Activated T-helper 17 cell treated with anti-CD3 and anti-CD28 coated beads, Interleukin-2, amount 50 U/mL, for 72 hours (primary cell): ENCODE measurements around the gene PPP4R2. TPM values are rescaled to one million over a fixed set of nuclear protein-coding genes. Genes with fewer than 3 reads are reported as not detected.

Experiments
- ATAC-seq: fragments of 150-1000 bp; cut with Tn5 transposase; replicated peaks from 2 replicates; pipeline ENCODE4 v1.10.0; 2021; ENCODE audit warnings: mild to moderate bottlenecking, moderate library complexity
- H3K27ac Mint-ChIP-seq: one replicate; pipeline ENCODE4 v1.8.0; 2022; ENCODE audit warnings: mixed read lengths
- H3K27me3 Mint-ChIP-seq: one replicate; pipeline ENCODE4 v1.8.0; 2022; ENCODE audit warnings: mixed read lengths
- H3K36me3 Mint-ChIP-seq: one replicate; pipeline ENCODE4 v1.8.0; 2022; ENCODE audit warnings: low read depth, mild to moderate bottlenecking, mixed read lengths
- H3K4me1 Mint-ChIP-seq: one replicate; pipeline ENCODE4 v1.8.0; 2022; ENCODE audit warnings: mixed read lengths
- H3K4me3 Mint-ChIP-seq: one replicate; pipeline ENCODE4 v1.8.0; 2022; ENCODE audit warnings: mild to moderate bottlenecking, mixed read lengths
- H3K9me3 Mint-ChIP-seq: one replicate; pipeline ENCODE4 v1.8.0; 2022; ENCODE audit warnings: mixed read lengths
- total RNA-seq, 2 donors: library from RNA; stranded (reverse); gene quantifications; one replicate each; pipeline ENCODE4 v1.2.3, GENCODE V29; 2022

Gene PPP4R2
- total RNA-seq, 2 donors from 2014 or later, result 87.8 to 95.0 TPM

DNA sequence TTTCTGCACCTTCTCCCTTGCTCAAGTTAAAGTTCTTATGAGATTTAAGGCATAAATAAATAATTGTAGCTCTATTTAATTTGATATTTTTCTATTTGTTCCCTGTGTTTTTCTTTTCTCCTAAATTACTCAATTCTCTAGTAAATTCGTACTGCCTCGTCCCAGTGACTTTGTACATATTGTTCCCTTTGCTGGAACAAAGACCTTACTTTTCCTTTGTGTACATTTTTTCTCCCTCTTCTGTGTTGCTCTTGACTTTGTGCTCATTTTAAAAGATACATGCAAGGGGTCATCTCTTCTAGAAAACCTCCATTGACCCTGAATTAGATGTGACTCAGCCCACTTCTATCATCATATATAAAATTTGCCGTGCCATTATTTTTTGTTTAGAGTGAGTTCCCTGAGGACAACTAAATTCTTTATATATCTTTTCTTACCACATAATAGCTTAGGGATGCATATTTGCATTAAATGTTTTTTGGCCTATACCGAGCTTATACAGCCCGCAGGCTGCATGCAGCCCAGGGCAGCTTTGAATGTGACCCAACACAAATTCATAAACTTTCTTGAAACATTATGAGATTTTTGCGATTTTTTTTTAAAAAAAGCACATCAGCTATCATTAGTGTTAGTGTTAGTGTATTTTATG is 29.6 kb downstream of the PPP4R2 start:
- H3K27ac Mint-ChIP-seq, result no peak overlapping the region
- ATAC-seq, result no peak
- H3K36me3 Mint-ChIP-seq, result peaks cover 42% of the 10 kb centered on the region
- H3K27me3 Mint-ChIP-seq, result no peaks in the 10 kb centered on the region
- peaks cover 3% of the 10 kb centered on the region for H3K9me3 Mint-ChIP-seq
- peaks cover 48% of the 10 kb centered on the region for H3K4me1 Mint-ChIP-seq
- no peak overlapping the region for H3K4me3 Mint-ChIP-seq

DNA sequence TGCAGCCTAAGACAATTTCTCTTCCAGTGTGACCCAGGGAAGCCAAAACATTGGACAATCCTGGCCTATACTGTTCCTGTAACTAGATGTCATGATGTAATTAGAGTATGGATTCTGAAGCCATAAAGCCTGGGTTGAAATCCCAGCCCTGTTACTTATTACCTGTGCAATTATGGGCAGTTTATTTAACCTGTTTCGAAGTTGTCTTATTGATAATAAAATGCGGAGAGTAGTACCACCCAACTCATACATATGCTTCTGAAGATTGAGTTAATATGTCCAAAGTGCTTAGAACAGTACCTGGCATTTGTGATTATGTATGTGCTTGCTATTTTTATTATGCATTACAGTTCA is 30.1 kb downstream of the PPP4R2 start:
- Mint-ChIP-seq H3K27me3 (no peaks in the 10 kb centered on the region), H3K4me3 (no peak overlapping the region), H3K9me3 (peaks cover 3% of the 10 kb centered on the region), H3K36me3 (peaks cover 38% of the 10 kb centered on the region), H3K4me1 (peaks cover 48% of the 10 kb centered on the region), H3K27ac (no peak overlapping the region)
- no peak for ATAC-seq

DNA sequence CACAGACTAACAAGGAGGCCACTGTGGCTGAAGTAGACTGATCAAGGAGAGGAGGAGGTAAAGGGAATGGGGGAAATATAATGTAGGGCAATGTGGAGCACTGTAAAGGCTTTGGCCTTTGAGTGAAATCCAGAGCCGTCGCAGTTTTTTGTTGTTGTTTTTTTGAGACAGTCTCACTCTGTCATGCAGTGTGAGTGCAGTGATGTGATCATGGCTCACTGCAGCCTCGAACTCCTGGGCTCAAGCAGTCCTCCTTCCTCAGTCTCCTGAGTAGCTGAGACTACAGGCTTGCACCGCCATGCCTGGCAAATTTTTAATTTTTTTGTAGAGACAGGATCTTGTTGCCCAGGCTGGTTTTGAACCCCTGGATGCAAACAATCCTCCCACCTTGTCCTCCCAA is 32.2 kb downstream of the PPP4R2 start:
- peak overlapping the region; percentile 47 for H3K4me3 Mint-ChIP-seq

DNA sequence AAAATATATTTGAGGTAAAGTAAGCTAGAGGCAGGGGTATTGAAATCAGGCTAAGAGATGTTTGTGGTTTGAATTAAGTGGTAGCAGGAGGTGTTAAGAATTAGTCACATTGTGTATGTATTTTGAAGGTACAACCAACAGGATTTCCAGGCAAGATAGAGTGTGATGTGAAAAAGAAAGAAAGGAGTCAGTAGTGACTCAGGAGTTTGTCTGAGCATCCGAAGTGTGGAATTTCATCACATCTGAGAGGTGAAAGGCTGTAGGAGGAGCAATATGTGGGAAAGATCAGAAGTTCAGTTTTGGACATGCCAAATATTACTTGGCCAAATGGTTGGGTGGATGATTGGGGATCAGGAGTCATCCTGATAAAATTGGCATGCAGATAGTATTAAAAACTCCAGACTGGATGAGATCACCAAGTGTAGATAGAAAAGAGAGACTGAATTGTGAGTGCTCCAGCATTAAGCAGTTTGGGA is 32.7 kb downstream of the PPP4R2 start:
- ATAC-seq, result peak; percentile 94
- H3K4me3 Mint-ChIP-seq, result peak overlapping the region; percentile 47
- peak overlapping the region; percentile 46 for H3K27ac Mint-ChIP-seq
- H3K36me3 Mint-ChIP-seq, result peaks cover 42% of the 10 kb centered on the region
- peaks cover 57% of the 10 kb centered on the region for H3K4me1 Mint-ChIP-seq
- no peaks in the 10 kb centered on the region for H3K27me3 Mint-ChIP-seq
- H3K9me3 Mint-ChIP-seq, result peaks cover 3% of the 10 kb centered on the region

More for the DNA sequence above, 32.2 kb downstream of the PPP4R2 start:
- peaks cover 55% of the 10 kb centered on the region for H3K4me1 Mint-ChIP-seq
- H3K36me3 Mint-ChIP-seq, result peaks cover 37% of the 10 kb centered on the region
- H3K27me3 Mint-ChIP-seq, result no peaks in the 10 kb centered on the region
- H3K9me3 Mint-ChIP-seq, result peaks cover 3% of the 10 kb centered on the region
- peak overlapping the region; percentile 46 for H3K27ac Mint-ChIP-seq
- peak; percentile 57 for ATAC-seq

DNA sequence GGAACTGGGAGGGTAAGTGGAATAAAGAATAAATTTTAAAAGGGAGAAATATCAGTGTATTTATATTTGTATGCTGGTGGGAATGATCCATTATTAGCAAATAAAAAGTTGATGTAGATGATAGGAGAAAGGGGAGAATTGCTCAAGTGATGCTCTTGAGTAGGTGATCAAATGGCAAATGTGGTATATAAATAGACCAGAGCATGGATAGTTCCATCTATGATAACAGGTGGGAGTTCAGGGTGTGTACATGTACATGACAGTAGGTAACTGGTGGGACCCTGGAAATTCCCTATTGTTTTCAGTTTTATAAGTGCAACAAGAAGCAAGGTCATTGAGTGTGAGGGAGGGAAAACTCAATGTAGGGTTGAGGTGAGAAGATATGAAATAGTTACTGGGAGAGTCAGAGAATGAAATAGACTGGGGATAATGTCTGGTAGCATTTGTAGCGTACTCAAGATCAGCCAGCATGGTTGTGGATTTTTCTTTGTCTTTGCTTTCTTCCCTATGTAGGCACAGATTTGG is 33.5 kb downstream of the PPP4R2 start:
- no peak for ATAC-seq
- Mint-ChIP-seq H3K4me3 (peak overlapping the region; percentile 47), H3K27ac (peak overlapping the region; percentile 46), H3K36me3 (peaks cover 49% of the 10 kb centered on the region), H3K9me3 (peaks cover 3% of the 10 kb centered on the region), H3K27me3 (no peaks in the 10 kb centered on the region), H3K4me1 (peaks cover 56% of the 10 kb centered on the region)

DNA sequence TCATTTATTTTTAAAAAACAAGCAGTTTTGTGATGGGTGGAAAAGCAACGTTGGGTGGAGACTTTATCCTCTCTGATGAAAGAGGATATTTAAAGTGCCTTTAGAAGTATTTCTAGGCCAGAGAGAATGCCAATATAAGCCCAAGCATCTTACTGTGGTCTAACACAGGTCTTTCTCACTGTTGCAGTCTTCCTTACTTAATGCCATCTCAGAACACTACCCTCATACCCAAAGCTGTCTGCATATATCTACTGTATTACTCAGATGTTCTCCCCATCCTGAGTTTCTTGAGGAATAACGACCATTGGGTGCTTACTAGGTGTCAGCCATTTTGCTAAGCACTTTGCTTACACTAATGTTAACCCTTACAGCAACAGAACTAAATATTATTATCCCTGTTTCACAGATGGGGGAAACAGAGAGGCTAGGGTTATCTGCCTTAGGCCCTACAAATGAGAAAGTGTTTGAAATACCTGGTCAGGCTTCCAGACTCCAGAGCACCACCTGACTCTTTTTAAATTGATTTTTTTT is 35.0 kb downstream of the PPP4R2 start:
- H3K9me3 Mint-ChIP-seq, result peaks cover 3% of the 10 kb centered on the region
- peaks cover 51% of the 10 kb centered on the region for H3K4me1 Mint-ChIP-seq
- no peak overlapping the region for H3K4me3 Mint-ChIP-seq
- no peaks in the 10 kb centered on the region for H3K27me3 Mint-ChIP-seq
- no peak overlapping the region for H3K27ac Mint-ChIP-seq
- H3K36me3 Mint-ChIP-seq, result peaks cover 60% of the 10 kb centered on the region
- ATAC-seq, result no peak

DNA sequence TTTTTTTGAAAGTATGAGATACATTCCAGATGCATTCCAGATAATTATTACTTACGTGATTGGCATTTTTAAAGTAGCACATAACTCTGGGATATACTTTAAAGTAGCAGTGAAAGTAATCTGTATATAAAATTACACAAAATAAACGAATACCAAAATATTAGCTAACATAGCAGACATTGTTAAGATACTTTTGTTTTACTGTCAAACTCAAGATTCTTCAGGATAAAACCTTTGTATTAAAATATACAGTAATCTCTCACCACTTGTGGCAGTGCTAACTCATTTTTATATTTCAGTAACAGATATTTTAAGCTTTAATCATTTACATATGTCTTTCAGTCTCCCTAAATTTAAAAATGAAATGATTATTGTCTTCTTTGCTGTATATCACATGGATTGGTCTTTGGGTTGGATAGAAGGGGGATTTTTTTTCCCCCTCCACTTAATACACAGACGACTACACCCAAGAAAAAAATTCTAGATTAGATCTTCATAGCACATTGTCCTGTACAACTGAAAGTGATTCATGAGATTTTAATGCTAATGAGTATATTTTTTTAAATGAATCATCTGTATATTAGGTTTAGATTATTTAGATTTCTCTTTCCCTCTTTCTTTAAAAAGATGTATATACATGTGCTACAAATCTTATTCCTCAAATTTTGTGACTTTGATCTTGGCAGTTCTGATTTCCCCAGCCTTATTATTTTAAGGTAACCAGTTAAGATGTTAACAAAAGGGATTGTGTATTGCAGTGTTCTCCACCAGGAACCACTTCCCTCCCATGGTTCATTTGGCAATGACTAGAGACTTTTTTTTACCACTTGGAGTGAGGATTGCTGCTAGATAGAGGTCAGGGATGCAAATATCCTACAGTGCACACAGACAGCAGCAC is 40.3 kb downstream of the PPP4R2 start:
- Mint-ChIP-seq H3K36me3 (peaks cover 68% of the 10 kb centered on the region), H3K4me3 (peak overlapping the region; percentile 45), H3K9me3 (no peaks in the 10 kb centered on the region), H3K27me3 (no peaks in the 10 kb centered on the region), H3K4me1 (peaks cover 52% of the 10 kb centered on the region), H3K27ac (peak overlapping the region; percentile 31)
- peak; percentile 44 for ATAC-seq

DNA sequence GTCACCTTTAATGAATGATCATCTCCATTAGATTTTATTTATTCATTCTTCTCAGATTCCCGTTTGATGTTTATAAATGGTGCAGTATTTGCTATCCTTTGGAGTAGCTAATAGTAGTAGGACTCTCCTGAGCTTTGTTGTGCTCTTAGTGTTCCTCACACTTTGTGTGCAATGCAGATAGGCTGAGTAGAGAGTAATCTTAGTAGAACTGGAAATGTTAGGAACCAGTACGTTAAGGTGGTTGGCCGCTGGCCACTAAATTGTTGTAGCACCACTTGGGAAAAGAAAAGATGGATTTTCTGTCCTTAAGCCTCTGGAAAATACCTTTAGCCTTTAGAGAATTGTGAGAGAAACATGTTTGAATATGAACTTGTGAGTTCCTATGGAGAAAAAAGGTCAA is 44.9 kb downstream of the PPP4R2 start:
- Mint-ChIP-seq H3K9me3 (no peaks in the 10 kb centered on the region), H3K4me3 (peak overlapping the region; percentile 62), H3K4me1 (peaks cover 47% of the 10 kb centered on the region), H3K27ac (peak overlapping the region; percentile 81), H3K27me3 (no peaks in the 10 kb centered on the region), H3K36me3 (peaks cover 42% of the 10 kb centered on the region)
- no peak for ATAC-seq

DNA sequence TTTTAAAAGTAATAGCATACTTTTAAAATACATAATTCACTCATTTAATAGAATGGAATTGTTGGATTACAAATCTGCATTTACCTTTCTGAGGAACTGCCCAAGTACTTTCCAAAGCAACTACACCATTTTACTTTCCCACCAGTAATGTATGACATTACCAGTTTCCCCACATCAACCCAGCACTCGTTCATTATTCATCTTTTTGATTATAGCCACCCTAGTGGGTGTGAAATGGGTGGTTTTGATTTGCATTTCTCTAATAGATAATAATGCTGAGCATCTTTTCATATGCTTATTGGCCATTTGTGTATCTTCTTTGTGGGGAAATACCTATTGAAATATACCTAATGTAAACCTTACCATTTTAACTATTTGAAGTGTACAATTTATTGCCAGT is 46.8 kb downstream of the PPP4R2 start:
- no peaks in the 10 kb centered on the region for H3K27me3 Mint-ChIP-seq
- H3K9me3 Mint-ChIP-seq, result no peaks in the 10 kb centered on the region
- ATAC-seq, result no peak
- no peak overlapping the region for H3K27ac Mint-ChIP-seq
- peak overlapping the region; percentile 10 for H3K4me3 Mint-ChIP-seq
- peaks cover 36% of the 10 kb centered on the region for H3K4me1 Mint-ChIP-seq
- peaks cover 46% of the 10 kb centered on the region for H3K36me3 Mint-ChIP-seq

DNA sequence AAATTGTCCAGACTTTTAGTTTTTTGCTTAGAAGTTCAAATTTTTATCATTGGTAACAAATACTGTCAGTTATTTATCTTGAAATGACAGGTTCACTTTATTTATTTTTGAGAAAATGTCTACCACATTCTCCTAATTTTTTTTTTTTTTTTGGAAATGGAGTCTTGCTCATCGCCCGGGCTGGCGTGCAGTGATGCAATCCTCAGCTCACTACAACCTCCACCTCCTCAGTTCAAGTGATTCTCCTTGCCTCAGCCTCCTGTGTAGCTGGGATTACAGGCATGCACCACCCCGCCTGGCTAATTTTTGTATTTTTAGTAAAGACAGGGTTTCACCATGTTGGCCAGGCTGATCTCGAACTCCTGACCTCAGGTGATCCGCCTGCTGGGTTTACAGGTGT is 48.8 kb downstream of the PPP4R2 start:
- no peak for ATAC-seq
- Mint-ChIP-seq H3K27me3 (no peaks in the 10 kb centered on the region), H3K9me3 (no peaks in the 10 kb centered on the region), H3K4me3 (no peak overlapping the region), H3K36me3 (peaks cover 61% of the 10 kb centered on the region), H3K27ac (no peak overlapping the region), H3K4me1 (peaks cover 40% of the 10 kb centered on the region)

DNA sequence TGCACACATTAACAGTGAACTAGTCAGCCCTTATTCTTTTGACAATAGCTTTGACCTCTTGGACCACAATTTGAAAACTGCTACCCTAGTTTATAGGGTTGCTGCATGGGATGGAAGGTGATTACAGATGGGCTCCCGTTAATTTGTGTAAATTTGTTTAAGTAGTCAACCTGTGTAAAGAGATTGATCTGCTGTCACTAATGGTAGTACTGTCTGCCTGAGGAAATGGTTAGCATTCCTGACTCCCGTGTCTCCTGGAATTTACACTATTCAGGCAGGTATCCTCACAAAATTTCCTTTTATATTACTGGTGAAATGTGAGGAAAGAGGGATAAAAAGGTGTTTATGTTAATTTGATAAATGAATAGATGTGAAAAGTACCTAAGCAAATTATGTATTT is 49.6 kb downstream of the PPP4R2 start:
- Mint-ChIP-seq H3K27ac (no peak overlapping the region), H3K4me1 (peaks cover 35% of the 10 kb centered on the region)

DNA sequence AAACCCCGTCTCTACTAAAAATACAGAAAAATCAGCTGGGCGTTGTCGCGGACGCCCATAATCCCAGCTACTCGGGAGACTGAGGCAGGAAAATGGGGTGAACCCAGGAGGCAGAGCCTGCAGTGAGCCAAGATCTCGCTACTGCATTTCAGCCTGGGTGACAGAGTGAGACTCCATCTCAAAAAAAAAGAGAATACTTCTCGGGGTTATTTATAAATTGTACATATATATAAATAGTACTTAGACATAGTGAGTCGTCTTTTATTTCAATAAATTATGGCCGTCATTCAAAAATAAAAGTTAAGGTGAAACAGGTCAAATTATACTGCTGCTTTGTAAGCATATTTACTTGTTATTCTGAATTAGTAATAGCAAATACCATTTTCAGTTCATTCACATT is 52.7 kb downstream of the PPP4R2 start:
- Mint-ChIP-seq H3K27ac (no peak overlapping the region), H3K4me3 (no peak overlapping the region), H3K36me3 (peaks cover 68% of the 10 kb centered on the region), H3K9me3 (no peaks in the 10 kb centered on the region), H3K27me3 (no peaks in the 10 kb centered on the region), H3K4me1 (peaks cover 19% of the 10 kb centered on the region)
- ATAC-seq, result no peak

More for the DNA sequence above, 49.6 kb downstream of the PPP4R2 start:
- H3K9me3 Mint-ChIP-seq, result no peaks in the 10 kb centered on the region
- peaks cover 67% of the 10 kb centered on the region for H3K36me3 Mint-ChIP-seq
- H3K27me3 Mint-ChIP-seq, result no peaks in the 10 kb centered on the region
- ATAC-seq, result no peak
- no peak overlapping the region for H3K4me3 Mint-ChIP-seq

DNA sequence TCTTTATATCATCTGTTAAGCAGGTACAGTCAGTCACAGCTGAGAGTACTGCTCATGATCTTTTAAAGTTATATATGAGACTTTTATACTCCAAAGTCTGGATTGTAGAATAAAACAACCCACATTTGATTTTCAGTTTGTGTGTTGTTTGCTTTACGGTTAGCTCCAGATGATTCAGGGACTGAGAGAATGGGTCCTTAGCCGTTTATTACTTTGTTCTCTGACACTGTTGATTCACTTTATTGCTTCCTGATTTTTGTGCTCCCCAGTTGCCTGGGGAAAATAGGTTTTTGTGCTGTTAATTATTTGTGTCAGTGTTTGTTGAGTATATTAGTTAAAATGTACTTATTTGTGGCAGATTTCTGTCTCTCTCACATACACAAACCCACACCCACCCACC is 56.2 kb downstream of the PPP4R2 start:
- H3K36me3 Mint-ChIP-seq, result peaks cover 64% of the 10 kb centered on the region
- peak overlapping the region; percentile 73 for H3K27ac Mint-ChIP-seq
- no peaks in the 10 kb centered on the region for H3K27me3 Mint-ChIP-seq
- no peak overlapping the region for H3K4me3 Mint-ChIP-seq
- H3K4me1 Mint-ChIP-seq, result peaks cover 9% of the 10 kb centered on the region
- no peaks in the 10 kb centered on the region for H3K9me3 Mint-ChIP-seq
- ATAC-seq, result no peak

DNA sequence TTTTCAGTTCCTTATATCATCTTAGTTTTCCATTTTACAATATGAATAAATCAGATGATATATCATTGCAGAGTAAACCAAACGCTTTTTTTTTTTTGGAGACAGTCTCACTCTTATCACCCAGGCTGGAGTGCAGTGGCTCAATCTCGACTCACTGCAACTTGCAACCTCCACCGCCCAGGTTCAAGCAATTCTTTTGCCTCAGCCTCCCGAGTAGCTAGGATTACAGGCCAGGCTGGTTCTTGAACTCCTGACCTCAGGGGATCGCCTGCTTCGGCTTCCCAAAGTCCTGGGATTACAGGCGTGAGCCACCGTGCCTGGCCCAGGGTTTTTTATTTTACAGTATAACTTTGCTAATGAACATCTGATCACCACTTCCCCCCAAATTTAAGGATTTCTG is 59.0 kb downstream of the PPP4R2 start:
- Mint-ChIP-seq H3K27me3 (no peaks in the 10 kb centered on the region), H3K27ac (no peak overlapping the region), H3K36me3 (peaks cover 60% of the 10 kb centered on the region), H3K9me3 (no peaks in the 10 kb centered on the region), H3K4me3 (no peak overlapping the region), H3K4me1 (peaks cover 10% of the 10 kb centered on the region)
- ATAC-seq, result no peak
